Right cardiac atrium (tissue), 5 donors: ENCODE measurements around the gene TMEM178B. TPM values are rescaled to one million over a fixed set of nuclear protein-coding genes. Genes with fewer than 3 reads are reported as not detected.
"Not testable (repeated sequence)": the region's sequence is repeated elsewhere in the genome, so short reads cannot be mapped to it uniquely, and the experiment has no call there.

Experiments used
- ATAC-seq, 2 donors: fragments of 200-7000 bp; cut with Tn5 transposase; one replicate each; pipeline versions ENCODE4 v1.8.0 to v1.9.1; 2020; ENCODE audit warnings: moderate library complexity in 2 of 2, mild to moderate bottlenecking in 1 of 2
- DNase-seq, 3 donors: peaks; one replicate each; pipeline ENCODE4 v3.0.0-alpha.2; 2020
- H3K27ac ChIP-seq: one replicate; pipeline ENCODE4 v1.5.1; 2013; ENCODE audit warnings: mild to moderate bottlenecking, low read length, control low read depth, moderate library complexity
- H3K27me3 ChIP-seq: one replicate; pipeline ENCODE4 v1.6.1; 2013; ENCODE audit not compliant: control insufficient read depth, insufficient read depth
- H3K4me1 ChIP-seq: one replicate; pipeline ENCODE4 v1.6.1; 2013; ENCODE audit warnings: low read length; ENCODE audit not compliant: control insufficient read depth, insufficient read depth
- H3K4me3 ChIP-seq: one replicate; pipeline ENCODE4 v1.5.1; 2013; ENCODE audit warnings: low read length, control low read depth
- H3K9me3 ChIP-seq: one replicate; pipeline ENCODE4 v1.6.1; 2013; ENCODE audit warnings: low read length; ENCODE audit not compliant: control insufficient read depth
- WGBS: extraction: QIAGEN DNeasy Blood & Tissue Kit; methylation state at CpG from one replicate; pipeline ENCODE4 v1.1.7; 2013; 5-methylcytosine and 5-hydroxymethylcytosine counted together
- intact Hi-C, 4 donors: fragments of 100-400 bp; cut with DNase I; formaldehyde crosslinking; loops; one replicate each; pipeline versions ENCODE4 v1.11.0 to v1.14.0; 2022 to 2023
- polyA plus RNA-seq: library from polyadenylated mRNA; stranded (reverse); fragments of 200-250 nt; gene quantifications from one replicate; pipeline ENCODE4 v1.2.3, GENCODE V29; 2013
- total RNA-seq, 4 donors: library from RNA; stranded (reverse); fragmentation: NEBNext Ultra II Directional; extraction: Animal tissue kit (Norgen Biotek cat#: 25700); gene quantifications; one replicate each; pipeline ENCODE4 v1.2.1, GENCODE V29; 2021
- donor health status: healthy with polysubstance abuse.
- donor health status: DM: no; HTN: yes; CAD: no.
- donor health status: DM: no; HTN: no; CAD: no.
- donor health status: DM: no; HTN: yes; CAD: no; lungs with severe emphysema.
- donor health status: DM: yes; HTN: yes; CAD: no.

Gene TMEM178B
- total and polyA plus RNA-seq, 5 donors, result 13.3 to 49.6 (median 35.0) TPM

GRCh38 chr7:141374425-141374824 lies 300.6 kb downstream of the TMEM178B start:
- intact Hi-C loops, result no loop called here
- H3K4me1 ChIP-seq, result no peaks in the 10 kb centered on the region
- no peaks in the 10 kb centered on the region for H3K27me3 ChIP-seq
- DNase-seq (no peak), ATAC-seq (no peak)
- H3K4me3 ChIP-seq, result no peak overlapping the region
- no peaks in the 10 kb centered on the region for H3K9me3 ChIP-seq
- no peak overlapping the region for H3K27ac ChIP-seq
- 94% methylated on average over 9 of the region's 9 CpGs for WGBS

DNA sequence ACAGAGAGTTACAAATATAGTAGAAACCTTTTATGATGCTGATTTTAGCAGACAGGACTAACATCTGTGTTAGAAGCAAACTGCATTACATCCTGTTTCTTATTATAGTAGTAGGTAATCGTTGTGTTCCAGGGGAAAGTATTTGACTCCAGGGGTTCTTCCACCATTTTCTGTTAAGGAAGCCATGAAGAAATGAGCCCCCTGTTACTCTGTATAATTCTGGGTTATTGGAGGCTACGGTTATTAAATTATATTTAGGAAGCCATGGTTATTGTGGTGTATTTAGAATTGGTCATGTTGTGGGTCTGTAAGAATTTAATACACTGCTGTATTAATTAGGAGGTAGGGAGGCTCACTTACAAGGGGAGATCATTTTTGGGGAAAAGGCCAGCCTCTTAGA lies 301.6 kb downstream of the TMEM178B start:
- intact Hi-C loops, result no loop called here
- 62% methylated on average over 2 of the region's 2 CpGs for WGBS

GRCh38 chr7:141377906-141378305 lies 304.0 kb downstream of the TMEM178B start:
- Histone ChIP-seq H3K4me3 (no peak overlapping the region), H3K9me3 (no peaks in the 10 kb centered on the region), H3K27me3 (no peaks in the 10 kb centered on the region), H3K27ac (no peak overlapping the region), H3K4me1 (peaks cover 1% of the 10 kb centered on the region)
- intact Hi-C loops, result no loop called here
- 74% methylated on average over 4 of the region's 4 CpGs for WGBS
- ATAC-seq, result no peak
- no peak for DNase-seq

More for the DNA sequence above, 301.6 kb downstream of the TMEM178B start:
- DNase-seq (no peak), ATAC-seq (no peak)
- no peak overlapping the region for H3K27ac ChIP-seq
- H3K9me3 ChIP-seq, result no peaks in the 10 kb centered on the region
- H3K4me3 ChIP-seq, result no peak overlapping the region
- no peaks in the 10 kb centered on the region for H3K27me3 ChIP-seq
- H3K4me1 ChIP-seq, result no peaks in the 10 kb centered on the region

GRCh38 chr7:141378405-141378804 lies 304.5 kb downstream of the TMEM178B start:
- DNase-seq, result no peak
- intact Hi-C loops, result no loop called here
- peaks cover 1% of the 10 kb centered on the region for H3K4me1 ChIP-seq
- 66% methylated on average over 2 of the region's 2 CpGs for WGBS
- H3K9me3 ChIP-seq, result no peaks in the 10 kb centered on the region
- H3K27me3 ChIP-seq, result no peaks in the 10 kb centered on the region
- no peak for ATAC-seq
- H3K4me3 ChIP-seq, result no peak overlapping the region
- no peak overlapping the region for H3K27ac ChIP-seq

- Histone ChIP-seq H3K27me3 (no peaks in the 10 kb centered on the region), H3K4me3 (no peak overlapping the region), H3K4me1 (peaks cover 1% of the 10 kb centered on the region), H3K27ac (peak overlapping the region; percentile 3), H3K9me3 (no peaks in the 10 kb centered on the region)
- peak; percentile 61 to 82 for ATAC-seq
- DNase-seq, result no peak
- 64% methylated on average over 3 of the region's 3 CpGs for WGBS
- intact Hi-C loops, result no loop called here
Observed at GRCh38 chr7:141381794-141382427, 308.0 kb downstream of the TMEM178B start.

GRCh38 chr7:141383356-141383755 lies 309.5 kb downstream of the TMEM178B start:
- WGBS, result 86% methylated on average over 3 of the region's 3 CpGs

DNA sequence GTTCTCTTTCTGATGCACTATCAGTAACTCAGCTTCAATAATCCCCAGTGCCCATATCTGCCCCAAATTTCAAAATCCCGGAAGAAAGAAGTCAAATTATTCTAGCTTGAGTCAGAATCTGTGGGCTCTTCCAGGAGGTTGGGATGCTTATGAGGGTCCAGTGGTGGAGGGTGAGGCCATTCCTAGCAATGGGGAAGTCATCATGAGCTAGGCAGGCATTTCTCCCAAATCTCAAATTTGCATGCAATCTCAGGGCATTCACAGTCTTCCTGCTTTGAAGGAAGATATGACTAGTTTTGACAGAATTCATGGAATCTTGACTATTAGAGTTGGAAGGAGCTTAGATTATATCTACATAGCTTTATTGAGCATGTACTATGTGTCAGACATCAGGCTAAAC lies 313.0 kb downstream of the TMEM178B start:
- H3K27ac ChIP-seq, result no peak overlapping the region
- H3K4me3 ChIP-seq, result no peak overlapping the region
- 100% methylated on average over 1 of the region's 1 CpG for WGBS
- no peak for ATAC-seq
- H3K9me3 ChIP-seq, result no peaks in the 10 kb centered on the region
- H3K27me3 ChIP-seq, result no peaks in the 10 kb centered on the region
- intact Hi-C loops, result no loop called here
- H3K4me1 ChIP-seq, result no peaks in the 10 kb centered on the region
- no peak for DNase-seq

More at GRCh38 chr7:141383356-141383755, 309.5 kb downstream of the TMEM178B start:
- H3K27me3 ChIP-seq, H3K4me1 ChIP-seq, DNase-seq, H3K27ac ChIP-seq, H3K9me3 ChIP-seq, intact Hi-C loops, ATAC-seq, H3K4me3 ChIP-seq: not testable (repeated sequence)

GRCh38 chr7:141387521-141388217 lies 313.8 kb downstream of the TMEM178B start:
- ATAC-seq (peak in 1 of 2 donors; percentile 49), DNase-seq (no peak)
- Histone ChIP-seq H3K27ac (no peak overlapping the region), H3K9me3 (no peaks in the 10 kb centered on the region), H3K27me3 (no peaks in the 10 kb centered on the region), H3K4me3 (no peak overlapping the region), H3K4me1 (no peaks in the 10 kb centered on the region)
- intact Hi-C loops, result no loop called here
- 65% methylated on average over 14 of the region's 14 CpGs for WGBS

DNA sequence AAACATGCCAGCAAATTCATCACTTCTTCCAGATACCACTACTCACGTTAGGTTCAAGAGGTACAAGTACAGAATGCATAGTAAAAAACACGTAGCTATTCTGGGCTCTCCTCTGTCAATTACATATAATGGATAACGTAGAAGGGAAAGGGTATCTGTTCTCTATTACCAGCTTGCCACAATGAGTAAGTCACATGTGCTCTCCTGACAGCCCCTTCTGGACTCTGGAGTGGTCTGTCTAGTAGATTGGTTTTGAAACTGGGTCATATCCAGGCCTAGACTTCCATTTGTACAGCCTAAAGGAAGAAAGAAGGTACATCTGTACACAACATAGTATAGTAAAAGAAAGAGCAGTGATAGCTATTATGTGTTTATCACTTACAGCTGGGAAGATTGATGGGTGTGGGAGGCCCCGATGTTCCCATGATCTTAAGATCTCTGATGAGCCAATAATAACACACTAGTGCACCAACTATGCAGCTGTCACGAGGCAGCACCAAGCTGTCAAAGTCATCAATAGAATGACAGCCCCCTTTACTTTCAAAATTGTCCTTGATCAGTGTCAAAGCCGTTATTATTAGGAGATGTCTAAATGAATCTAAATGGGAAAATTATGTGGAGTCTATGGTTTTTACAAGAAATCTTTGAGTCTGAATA lies 315.4 kb downstream of the TMEM178B start:
- ATAC-seq (no peak), DNase-seq (no peak)
- H3K27ac ChIP-seq, result peak overlapping the region; percentile 37
- intact Hi-C loops, result no loop called here
- H3K4me3 ChIP-seq, result no peak overlapping the region
- WGBS, result 41% methylated on average over 6 of the region's 6 CpGs
- no peaks in the 10 kb centered on the region for H3K4me1 ChIP-seq
- H3K9me3 ChIP-seq, result no peaks in the 10 kb centered on the region
- H3K27me3 ChIP-seq, result no peaks in the 10 kb centered on the region

DNA sequence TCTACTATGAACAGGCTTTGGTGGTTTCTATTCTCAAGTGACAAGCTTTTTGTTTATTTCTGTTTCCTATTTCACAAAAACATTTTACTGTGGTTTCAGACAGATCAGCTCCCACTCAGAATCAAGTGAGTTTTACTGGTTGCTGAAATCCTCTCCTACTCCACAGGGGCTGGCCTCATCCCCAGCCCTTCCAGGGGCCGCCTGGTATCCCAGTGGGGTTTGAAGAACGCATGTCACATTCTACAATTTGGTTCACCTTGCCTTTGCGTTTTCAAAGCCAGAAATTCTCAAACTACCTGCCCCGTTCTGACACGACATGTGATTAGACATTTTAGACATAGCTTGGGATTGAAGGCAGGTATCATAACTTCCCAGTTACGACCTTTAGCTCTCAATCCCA lies 316.5 kb downstream of the TMEM178B start:
- H3K27me3 ChIP-seq, result no peaks in the 10 kb centered on the region
- DNase-seq (no peak), ATAC-seq (no peak)
- H3K4me3 ChIP-seq, result no peak overlapping the region
- H3K4me1 ChIP-seq, result no peaks in the 10 kb centered on the region
- no peaks in the 10 kb centered on the region for H3K9me3 ChIP-seq
- no peak overlapping the region for H3K27ac ChIP-seq
- intact Hi-C loops, result no loop called here
- 80% methylated on average over 6 of the region's 6 CpGs for WGBS

GRCh38 chr7:141393056-141393455 lies 319.2 kb downstream of the TMEM178B start:
- intact Hi-C loops, result no loop called here
- ATAC-seq (no peak), DNase-seq (no peak)
- WGBS, result 69% methylated on average over 4 of the region's 4 CpGs
- no peaks in the 10 kb centered on the region for H3K9me3 ChIP-seq
- H3K4me1 ChIP-seq, result no peaks in the 10 kb centered on the region
- H3K27ac ChIP-seq, result no peak overlapping the region
- no peaks in the 10 kb centered on the region for H3K27me3 ChIP-seq
- H3K4me3 ChIP-seq, result no peak overlapping the region
